Activated B cell treated with CpG ODN at 0.5 μM for 24 hours (primary cell): ENCODE results near the gene AP3B1. TPM values are rescaled to one million over a fixed set of nuclear protein-coding genes. Genes with fewer than 3 reads are reported as not detected.

Source experiments
- ATAC-seq: fragments of 200-7000 bp; cut with Tn5 transposase; one replicate; pipeline ENCODE4 v1.10.0; 2021; ENCODE audit warnings: low read depth, mild to moderate bottlenecking, moderate library complexity
- CTCF ChIA-PET: fragments of 350-600 bp; sonication (Branson Sonifier 250); formaldehyde crosslinking; loops from one replicate; lab custom pipeline; 2021; ENCODE audit warnings: antibody characterized with exemption; lab: Charles Lee
- POLR2A ChIA-PET: fragments of 350-600 bp; sonication (Branson Sonifier 250); formaldehyde crosslinking; loops from one replicate; lab custom pipeline; 2021; ENCODE audit warnings: antibody characterized with exemption; lab: Charles Lee
- DNase-seq: peaks from one replicate; pipeline ENCODE4 v3.0.0; 2022
- H3K27ac Mint-ChIP-seq: one replicate; pipeline ENCODE4 v1.8.0; 2020; ENCODE audit warnings: mixed read lengths
- H3K27me3 Mint-ChIP-seq: one replicate; pipeline ENCODE4 v1.8.0; 2021; ENCODE audit warnings: mixed read lengths
- H3K36me3 Mint-ChIP-seq: one replicate; pipeline ENCODE4 v1.8.0; 2021; ENCODE audit warnings: low read depth, mixed read lengths
- H3K4me1 Mint-ChIP-seq: one replicate; pipeline ENCODE4 v1.8.0; 2021; ENCODE audit warnings: mixed read lengths
- H3K4me3 Mint-ChIP-seq: one replicate; pipeline ENCODE4 v1.8.0; 2020; ENCODE audit warnings: mild to moderate bottlenecking, mixed read lengths
- H3K9me3 Mint-ChIP-seq: one replicate; pipeline ENCODE4 v1.8.0; 2020; ENCODE audit warnings: mixed read lengths
- intact Hi-C: fragments of 100-400 bp; cut with micrococcal nuclease; formaldehyde crosslinking; loops from one replicate; pipeline ENCODE4 v1.15.1; 2024
- total RNA-seq: library from RNA; stranded (reverse); gene quantifications from 2 replicates; pipeline ENCODE4 v1.2.3, GENCODE V29; 2022
- TF ChIP-seq, protein P1 (sequence below): fragments of 200-600 bp; IDR thresholded peaks from one replicate; pipeline ENCODE4 v1.8.0; 2022; ENCODE audit warnings: antibody characterized with exemption, mild to moderate bottlenecking

The AP3B1 gene
- total RNA-seq, 1 donor from 2014 or later = 52.9 TPM

DNA sequence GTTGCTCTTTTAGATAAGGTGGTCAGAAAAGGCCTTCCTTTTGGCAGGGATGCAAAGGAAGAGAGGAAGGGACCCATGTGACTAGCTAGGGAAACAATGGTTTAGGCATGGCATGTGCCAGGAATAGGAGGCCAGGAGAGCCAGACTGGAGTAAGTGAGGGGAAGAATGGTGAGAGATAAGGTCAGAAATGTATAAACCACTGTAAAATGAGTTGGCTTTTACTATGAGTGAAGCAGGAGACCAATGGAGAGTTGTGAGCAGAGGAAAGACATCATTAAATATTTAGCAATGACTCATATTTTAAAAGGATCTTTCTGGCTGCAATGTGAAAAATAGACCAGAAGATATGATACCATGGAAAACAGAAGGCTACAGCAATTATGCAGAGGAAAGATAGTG, 50.9 kb downstream of the AP3B1 start:
- TF ChIP-seq, protein P1, sequence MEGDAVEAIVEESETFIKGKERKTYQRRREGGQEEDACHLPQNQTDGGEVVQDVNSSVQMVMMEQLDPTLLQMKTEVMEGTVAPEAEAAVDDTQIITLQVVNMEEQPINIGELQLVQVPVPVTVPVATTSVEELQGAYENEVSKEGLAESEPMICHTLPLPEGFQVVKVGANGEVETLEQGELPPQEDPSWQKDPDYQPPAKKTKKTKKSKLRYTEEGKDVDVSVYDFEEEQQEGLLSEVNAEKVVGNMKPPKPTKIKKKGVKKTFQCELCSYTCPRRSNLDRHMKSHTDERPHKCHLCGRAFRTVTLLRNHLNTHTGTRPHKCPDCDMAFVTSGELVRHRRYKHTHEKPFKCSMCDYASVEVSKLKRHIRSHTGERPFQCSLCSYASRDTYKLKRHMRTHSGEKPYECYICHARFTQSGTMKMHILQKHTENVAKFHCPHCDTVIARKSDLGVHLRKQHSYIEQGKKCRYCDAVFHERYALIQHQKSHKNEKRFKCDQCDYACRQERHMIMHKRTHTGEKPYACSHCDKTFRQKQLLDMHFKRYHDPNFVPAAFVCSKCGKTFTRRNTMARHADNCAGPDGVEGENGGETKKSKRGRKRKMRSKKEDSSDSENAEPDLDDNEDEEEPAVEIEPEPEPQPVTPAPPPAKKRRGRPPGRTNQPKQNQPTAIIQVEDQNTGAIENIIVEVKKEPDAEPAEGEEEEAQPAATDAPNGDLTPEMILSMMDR = no peak
- POLR2A ChIA-PET = no interaction called here
- no peak overlapping the region for H3K27ac Mint-ChIP-seq
- H3K36me3 Mint-ChIP-seq = peaks cover 21% of the 10 kb centered on the region
- CTCF ChIA-PET = no interaction called here
- H3K9me3 Mint-ChIP-seq = no peaks in the 10 kb centered on the region
- ATAC-seq = no peak
- H3K4me1 Mint-ChIP-seq = no peaks in the 10 kb centered on the region
- H3K4me3 Mint-ChIP-seq = no peak overlapping the region
- intact Hi-C loops = no loop called here
- no peaks in the 10 kb centered on the region for H3K27me3 Mint-ChIP-seq
- DNase-seq = no peak

DNA sequence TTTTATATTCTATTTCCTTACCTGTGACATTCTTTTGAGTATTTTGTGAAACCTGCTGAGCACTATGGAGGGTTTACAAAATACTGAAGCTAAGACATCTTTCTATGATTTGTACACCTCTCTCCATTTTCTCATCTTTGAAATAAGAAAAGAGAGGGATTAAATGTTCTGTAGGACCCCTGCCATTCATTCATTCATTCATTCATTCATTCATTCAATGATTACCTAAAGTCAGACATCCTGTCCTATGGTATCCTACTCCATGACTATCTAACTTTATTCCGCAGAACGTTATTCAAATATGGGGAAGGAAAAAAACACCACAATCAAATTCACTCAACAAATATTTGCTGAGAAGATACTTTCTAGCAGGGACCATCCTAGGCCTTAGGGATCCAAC, 51.4 kb downstream of the AP3B1 start:
- intact Hi-C loops = no loop called here
- POLR2A ChIA-PET = no interaction called here
- Mint-ChIP-seq H3K27me3 (no peaks in the 10 kb centered on the region), H3K9me3 (no peaks in the 10 kb centered on the region), H3K4me1 (no peaks in the 10 kb centered on the region), H3K4me3 (no peak overlapping the region), H3K36me3 (peaks cover 18% of the 10 kb centered on the region), H3K27ac (no peak overlapping the region)
- TF ChIP-seq, protein P1 = no peak
- CTCF ChIA-PET = no interaction called here
- ATAC-seq (no peak), DNase-seq (no peak)

DNA sequence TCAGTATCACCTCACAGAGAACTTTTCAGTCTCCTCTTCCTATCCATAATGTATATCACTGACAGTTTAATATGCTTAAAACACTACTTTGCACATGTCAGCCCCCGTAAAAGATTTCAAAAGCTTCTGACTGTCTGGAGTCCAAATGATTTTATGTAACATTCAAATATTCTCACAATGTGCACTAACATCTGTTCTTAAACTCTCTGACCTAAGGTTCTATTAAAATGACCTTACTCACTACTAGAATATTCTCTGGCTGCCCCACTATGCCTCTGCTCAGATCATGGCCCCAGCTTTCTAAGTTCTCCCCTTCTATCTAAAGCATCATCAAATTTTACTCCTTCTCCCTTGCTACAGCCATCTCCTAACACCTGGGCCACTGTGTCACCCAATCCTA, 52.5 kb downstream of the AP3B1 start:
- ATAC-seq = no peak
- Mint-ChIP-seq H3K27ac (no peak overlapping the region), H3K27me3 (no peaks in the 10 kb centered on the region), H3K4me1 (no peaks in the 10 kb centered on the region), H3K4me3 (no peak overlapping the region), H3K9me3 (no peaks in the 10 kb centered on the region), H3K36me3 (peaks cover 18% of the 10 kb centered on the region)
- CTCF ChIA-PET = no interaction called here
- POLR2A ChIA-PET = no interaction called here
- no peak for DNase-seq
- TF ChIP-seq, protein P1 = no peak
- intact Hi-C loops = no loop called here

DNA sequence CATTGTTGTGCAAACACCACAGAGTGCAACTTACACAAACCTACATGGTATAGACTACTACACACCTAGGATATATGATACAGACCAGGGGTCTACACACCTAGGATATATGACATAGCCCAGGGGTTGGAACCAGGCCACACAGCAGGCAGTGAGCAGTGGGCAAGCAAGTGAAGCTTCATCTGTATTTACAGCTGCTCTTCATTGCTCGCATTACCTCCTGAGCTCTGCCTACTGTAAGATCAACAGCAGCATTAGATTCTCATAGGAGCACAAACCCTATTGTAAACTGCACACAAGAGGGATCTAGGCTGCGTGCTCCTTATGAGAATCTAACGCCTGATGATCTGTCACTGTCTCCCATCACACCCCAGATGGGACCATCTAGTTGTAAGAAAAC, 56.6 kb downstream of the AP3B1 start:
- Mint-ChIP-seq H3K36me3 (peaks cover 15% of the 10 kb centered on the region), H3K9me3 (no peaks in the 10 kb centered on the region), H3K4me1 (peaks cover 2% of the 10 kb centered on the region), H3K27ac (no peak overlapping the region), H3K27me3 (no peaks in the 10 kb centered on the region), H3K4me3 (no peak overlapping the region)
- DNase-seq (no peak), ATAC-seq (no peak)
- intact Hi-C loops = no loop called here
- TF ChIP-seq, protein P1 = no peak
- ChIA-PET POLR2A (no interaction called here), CTCF (no interaction called here)

DNA sequence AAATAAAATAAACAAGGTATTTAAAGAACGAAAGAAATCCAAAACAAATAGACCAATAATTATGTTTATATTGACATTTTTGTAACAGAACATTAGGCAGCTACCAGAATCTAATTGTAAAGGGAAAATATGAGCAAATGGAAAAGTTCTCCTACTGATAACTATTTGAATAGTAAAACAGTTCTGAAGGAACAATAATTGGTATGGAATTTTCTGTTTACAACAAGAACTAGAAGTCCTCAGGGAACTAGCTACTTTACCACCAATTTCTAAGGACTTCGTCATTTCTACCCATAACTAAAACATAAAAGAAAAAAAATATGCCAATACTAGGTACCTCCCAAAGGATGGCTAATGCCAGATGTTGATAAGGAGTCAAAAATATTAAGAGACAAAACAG, 58.5 kb downstream of the AP3B1 start:
- DNase-seq = no peak
- H3K36me3 Mint-ChIP-seq = peaks cover 17% of the 10 kb centered on the region
- ChIA-PET CTCF (interaction anchor here (1.5 kb wide), 1 partner anchor 14 kb away, joined by 5 read pairs; no protein-coding TSS in a partner anchor), POLR2A (no interaction called here)
- H3K27me3 Mint-ChIP-seq = no peaks in the 10 kb centered on the region
- no peak overlapping the region for H3K4me3 Mint-ChIP-seq
- H3K9me3 Mint-ChIP-seq = no peaks in the 10 kb centered on the region
- TF ChIP-seq, protein P1 = no peak
- H3K4me1 Mint-ChIP-seq = peaks cover 2% of the 10 kb centered on the region
- ATAC-seq = no peak
- no peak overlapping the region for H3K27ac Mint-ChIP-seq
- intact Hi-C loops = no loop called here
